A549 (cell line): Measurements from ENCODE around the gene MGAT5. TPM values are rescaled to one million over a fixed set of nuclear protein-coding genes. Genes with fewer than 3 reads are reported as not detected.

Experiments used
- ATAC-seq, 2 experiments: fragments of 200-7000 bp in 1 of 2; fragments of >200 bp in 1 of 2; cut with Nextera tagmentation in 1 of 2; cut with Tn5 transposase in 1 of 2; 3 replicates each; pipeline versions ENCODE4 v1.8.0 to v1.9.1; 2018 to 2020; ENCODE audit warnings: mild to moderate bottlenecking in 1 of 2, moderate library complexity in 1 of 2
- CTCF ChIA-PET: fragments of 300-600 bp; sonication (Branson Sonifier 250); formaldehyde crosslinking; extraction: SDS; loops from one replicate; lab custom pipeline; 2021; ENCODE audit warnings: antibody characterized with exemption, inconsistent platforms; lab: Yijun Ruan, JAX
- POLR2A ChIA-PET: fragments of 350-600 bp; formaldehyde crosslinking; extraction: SDS; loops from one replicate; lab custom pipeline; 2021; ENCODE audit warnings: antibody characterized with exemption, inconsistent platforms; lab: Yijun Ruan, JAX
- DNase-seq, 2 experiments: peaks; one replicate each; pipeline versions ENCODE4 v3.0.0 to v3.0.0-alpha.2; 2011 to 2016; ENCODE audit warnings: low read depth in 1 of 2, low spot score in 1 of 2
- FAIRE-seq: peaks from 2 replicates; lab custom pipeline; 2011; peaks lifted over from hg19 to GRCh38; lab: Jason Lieb, UNC
- H3K27ac ChIP-seq, 2 experiments: fragments of >200 bp; sonication (Bioruptor Twin); formaldehyde crosslinking; 3 replicates each; pipeline ENCODE4 v1.5.1; 2016 to 2017
- H3K4me1 ChIP-seq: fragments of >200 bp; sonication (Bioruptor Twin); formaldehyde crosslinking; 3 replicates; pipeline ENCODE4 v1.6.1; 2016
- H3K4me2 ChIP-seq: fragments of >200 bp; sonication (Bioruptor Twin); formaldehyde crosslinking; 3 replicates; pipeline ENCODE4 v1.6.1; 2016
- H3K4me3 ChIP-seq: fragments of >200 bp; sonication (Bioruptor Twin); formaldehyde crosslinking; 3 replicates; pipeline ENCODE4 v1.5.1; 2016
- H3K9me3 ChIP-seq: fragments of >200 bp; sonication (Bioruptor Twin); formaldehyde crosslinking; 3 replicates; pipeline ENCODE4 v1.6.1; 2016
- CBX8 ChIP-seq: fragments of 200-600 bp; sonication (generic); IDR thresholded peaks from 2 replicates; pipeline ENCODE4 v1.6.1; 2016
- EHF ChIP-seq: fragments of 250-450 bp; sonication (Bioruptor Pico); IDR thresholded peaks from 2 replicates; pipeline ENCODE4 v1.5.0; 2020; ENCODE audit warnings: mild to moderate bottlenecking
- EP300 ChIP-seq, 2 experiments: fragments of >200 bp; sonication (Bioruptor Twin); formaldehyde crosslinking; IDR thresholded peaks; 2 replicates in 1 of 2; 3 replicates in 1 of 2; pipeline ENCODE4 v1.6.1; 2016 to 2017
- ESRRA ChIP-seq: fragments of 150-350 bp; IDR thresholded peaks from 2 replicates; pipeline ENCODE4 v1.6.1; 2014; ENCODE audit warnings: mild to moderate bottlenecking, low read length, borderline replicate concordance
- FOSB ChIP-seq: fragments of 250-450 bp; sonication (Bioruptor Pico); IDR thresholded peaks from 2 replicates; pipeline ENCODE4 v1.5.0; 2020; ENCODE audit warnings: mild to moderate bottlenecking, moderate library complexity
- FOSL2 ChIP-seq, 2 experiments: fragments of 450-650 bp in 1 of 2; fragments of >200 bp in 1 of 2; sonication (Bioruptor Twin) in 1 of 2; formaldehyde crosslinking; IDR thresholded peaks; 2 replicates each; pipeline versions ENCODE4 v1.5.0 to v1.6.1; 2016 to 2020; ENCODE audit warnings: mild to moderate bottlenecking in 1 of 2, moderate library complexity in 1 of 2
- FOXS1 ChIP-seq: fragments of 250-450 bp; sonication (Bioruptor Pico); IDR thresholded peaks from 2 replicates; pipeline ENCODE4 v1.5.0; 2020; ENCODE audit warnings: mild to moderate bottlenecking, moderate library complexity
- HOXB13 ChIP-seq: fragments of 250-450 bp; sonication (Bioruptor Pico); IDR thresholded peaks from 2 replicates; pipeline ENCODE4 v1.5.0; 2020; ENCODE audit warnings: low read depth, mild to moderate bottlenecking, moderate library complexity
- JUNB ChIP-seq: fragments of >200 bp; sonication (Bioruptor Twin); formaldehyde crosslinking; IDR thresholded peaks from 2 replicates; pipeline ENCODE4 v1.6.1; 2016
- KDM5A ChIP-seq: fragments of 200-600 bp; sonication (generic); IDR thresholded peaks from 2 replicates; pipeline ENCODE4 v1.6.1; 2016; ENCODE audit warnings: antibody characterized with exemption, mild to moderate bottlenecking
- MAZ ChIP-seq: fragments of 150-350 bp; IDR thresholded peaks from 2 replicates; pipeline ENCODE4 v1.6.1; 2014; ENCODE audit warnings: antibody characterized with exemption, low read depth, low read length, borderline replicate concordance
- NFE2L2 ChIP-seq: fragments of 150-350 bp; conservative IDR thresholded peaks from 2 replicates; pipeline ENCODE4 v1.6.1; 2014; ENCODE audit warnings: low read length
- RFX5 ChIP-seq: fragments of 450-650 bp; IDR thresholded peaks from 2 replicates; pipeline ENCODE4 v1.7.1; 2014; ENCODE audit warnings: antibody characterized with exemption, mild to moderate bottlenecking, moderate library complexity
- RNF2 ChIP-seq: fragments of 200-600 bp; sonication (generic); IDR thresholded peaks from 2 replicates; pipeline ENCODE4 v1.6.1; 2016; ENCODE audit warnings: low read depth, mild to moderate bottlenecking, antibody characterized with exemption, moderate library complexity, borderline replicate concordance
- ZSCAN20 ChIP-seq: fragments of 250-450 bp; sonication (Bioruptor Pico); IDR thresholded peaks from 2 replicates; pipeline ENCODE4 v1.8.0; 2022; ENCODE audit warnings: mild to moderate bottlenecking, moderate library complexity
- WGBS: methylation state at CpG from one replicate; pipeline ENCODE4 v1.1.6; 2017; ENCODE audit errors: missing lambda C conversion rate; 5-methylcytosine and 5-hydroxymethylcytosine counted together
- polyA plus RNA-seq, 4 experiments: library from polyadenylated mRNA; depleted of rRNA in 3 of 4; stranded (reverse); fragments of >200 nt; fragmentation: RNase III in 1 of 4; extraction: RNeasy Plus Mini Kit Qiagen cat#74134 plus additional on column Dnase treatment in 1 of 4; gene quantifications; 2 replicates in 3 of 4; 3 replicates in 1 of 4; pipeline ENCODE4 v1.2.3, GENCODE V29; 2011 to 2017
- TF ChIP-seq, protein P1 (sequence below): fragments of >200 bp; sonication (Bioruptor Twin); formaldehyde crosslinking; IDR thresholded peaks from 3 replicates; pipeline ENCODE4 v1.5.1; 2016
- TF ChIP-seq, protein P2 (sequence below): IDR thresholded peaks from 2 replicates; pipeline ENCODE4 v1.6.1; 2012
- TF ChIP-seq, protein P3 (sequence below): fragments of 150-350 bp; IDR thresholded peaks from 2 replicates; pipeline ENCODE4 v1.6.1; 2014; ENCODE audit warnings: low read depth, mild to moderate bottlenecking, low read length
- TF ChIP-seq, protein P4 (sequence below): IDR thresholded peaks from 2 replicates; pipeline ENCODE4 v1.6.1; 2012; ENCODE audit warnings: low read depth, borderline replicate concordance
- TF ChIP-seq, protein P5 (sequence below): fragments of 250-450 bp; sonication (Bioruptor Pico); IDR thresholded peaks from 2 replicates; pipeline ENCODE4 v1.5.0; 2020; ENCODE audit warnings: low read depth, mild to moderate bottlenecking, moderate library complexity

MGAT5 gene
- polyA plus RNA-seq, 2 of the 4 experiments (the other 2 are of a cell fraction), result 13.2 to 17.1 TPM

DNA sequence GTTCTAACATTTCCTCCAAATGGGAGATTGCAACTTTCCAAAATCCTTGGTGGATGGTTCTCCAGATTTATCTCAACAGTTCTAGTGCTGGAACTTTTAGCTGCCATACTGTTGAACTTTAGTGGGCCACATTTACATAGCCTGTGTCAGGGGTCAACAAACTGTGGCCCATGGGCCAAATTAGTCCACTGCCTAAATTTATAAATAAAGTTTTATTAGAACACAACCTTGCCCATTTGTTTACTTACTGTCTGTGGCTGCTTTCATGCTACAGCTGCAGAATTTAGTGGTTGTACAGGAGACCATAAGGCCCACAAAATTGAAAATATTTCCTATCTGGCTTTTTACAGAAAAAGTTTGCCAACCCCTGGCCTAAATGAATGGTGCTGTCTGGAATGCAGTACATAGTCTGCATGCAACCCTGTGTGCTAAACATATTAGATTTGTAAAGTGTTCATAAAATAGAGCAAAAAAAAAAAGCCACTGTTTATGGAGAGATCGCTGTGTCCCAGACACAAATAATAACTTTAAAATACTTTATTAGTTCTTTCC, 30.3 kb downstream of the MGAT5 start:
- WGBS, result 96% methylated on average over 1 of the region's 1 CpG
- H3K27ac ChIP-seq, result no peak overlapping the region

DNA sequence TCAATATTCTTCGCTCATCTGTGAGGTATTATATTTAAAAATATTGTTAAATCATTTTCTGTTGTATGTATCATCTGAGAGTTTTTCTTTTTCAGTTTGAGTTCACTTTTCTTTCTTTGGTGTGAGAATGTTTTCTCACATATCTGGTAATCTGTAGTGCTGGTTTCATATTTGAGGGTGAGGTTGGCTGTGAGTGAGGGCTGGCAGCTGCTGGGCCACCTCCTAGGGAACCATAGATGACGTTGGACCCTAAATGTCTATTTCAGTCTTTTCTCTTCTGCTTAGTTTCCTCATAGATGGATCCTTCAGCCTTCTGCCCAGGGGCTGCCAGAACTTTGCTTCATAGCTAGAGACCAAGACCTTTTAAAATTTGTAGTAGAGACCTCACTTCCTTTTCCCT, 33.5 kb downstream of the MGAT5 start:
- H3K4me1 ChIP-seq, result no peaks in the 10 kb centered on the region
- ChIA-PET POLR2A (no interaction called here), CTCF (no interaction called here)
- no peak overlapping the region for H3K4me2 ChIP-seq
- H3K27ac ChIP-seq, result no peak overlapping the region
- 90% methylated on average over 2 of the region's 2 CpGs for WGBS
- ATAC-seq (no peak), FAIRE-seq (no peak), DNase-seq (no peak)
- H3K9me3 ChIP-seq, result no peaks in the 10 kb centered on the region
- no peak overlapping the region for H3K4me3 ChIP-seq
- TF ChIP-seq, protein P1, sequence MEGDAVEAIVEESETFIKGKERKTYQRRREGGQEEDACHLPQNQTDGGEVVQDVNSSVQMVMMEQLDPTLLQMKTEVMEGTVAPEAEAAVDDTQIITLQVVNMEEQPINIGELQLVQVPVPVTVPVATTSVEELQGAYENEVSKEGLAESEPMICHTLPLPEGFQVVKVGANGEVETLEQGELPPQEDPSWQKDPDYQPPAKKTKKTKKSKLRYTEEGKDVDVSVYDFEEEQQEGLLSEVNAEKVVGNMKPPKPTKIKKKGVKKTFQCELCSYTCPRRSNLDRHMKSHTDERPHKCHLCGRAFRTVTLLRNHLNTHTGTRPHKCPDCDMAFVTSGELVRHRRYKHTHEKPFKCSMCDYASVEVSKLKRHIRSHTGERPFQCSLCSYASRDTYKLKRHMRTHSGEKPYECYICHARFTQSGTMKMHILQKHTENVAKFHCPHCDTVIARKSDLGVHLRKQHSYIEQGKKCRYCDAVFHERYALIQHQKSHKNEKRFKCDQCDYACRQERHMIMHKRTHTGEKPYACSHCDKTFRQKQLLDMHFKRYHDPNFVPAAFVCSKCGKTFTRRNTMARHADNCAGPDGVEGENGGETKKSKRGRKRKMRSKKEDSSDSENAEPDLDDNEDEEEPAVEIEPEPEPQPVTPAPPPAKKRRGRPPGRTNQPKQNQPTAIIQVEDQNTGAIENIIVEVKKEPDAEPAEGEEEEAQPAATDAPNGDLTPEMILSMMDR, result no peak
- TF ChIP-seq FOXS1 (CRISPR knock-in tag), result no peak
- TF ChIP-seq, protein P2, sequence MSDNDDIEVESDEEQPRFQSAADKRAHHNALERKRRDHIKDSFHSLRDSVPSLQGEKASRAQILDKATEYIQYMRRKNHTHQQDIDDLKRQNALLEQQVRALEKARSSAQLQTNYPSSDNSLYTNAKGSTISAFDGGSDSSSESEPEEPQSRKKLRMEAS, result no peak
- no peak for TF ChIP-seq KDM5A
- TF ChIP-seq, protein P3, sequence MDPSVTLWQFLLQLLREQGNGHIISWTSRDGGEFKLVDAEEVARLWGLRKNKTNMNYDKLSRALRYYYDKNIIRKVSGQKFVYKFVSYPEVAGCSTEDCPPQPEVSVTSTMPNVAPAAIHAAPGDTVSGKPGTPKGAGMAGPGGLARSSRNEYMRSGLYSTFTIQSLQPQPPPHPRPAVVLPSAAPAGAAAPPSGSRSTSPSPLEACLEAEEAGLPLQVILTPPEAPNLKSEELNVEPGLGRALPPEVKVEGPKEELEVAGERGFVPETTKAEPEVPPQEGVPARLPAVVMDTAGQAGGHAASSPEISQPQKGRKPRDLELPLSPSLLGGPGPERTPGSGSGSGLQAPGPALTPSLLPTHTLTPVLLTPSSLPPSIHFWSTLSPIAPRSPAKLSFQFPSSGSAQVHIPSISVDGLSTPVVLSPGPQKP, result no peak
- TF ChIP-seq FOSB (CRISPR knock-in tag), result no peak
- no peak for TF ChIP-seq MAZ
- TF ChIP-seq, protein P4, sequence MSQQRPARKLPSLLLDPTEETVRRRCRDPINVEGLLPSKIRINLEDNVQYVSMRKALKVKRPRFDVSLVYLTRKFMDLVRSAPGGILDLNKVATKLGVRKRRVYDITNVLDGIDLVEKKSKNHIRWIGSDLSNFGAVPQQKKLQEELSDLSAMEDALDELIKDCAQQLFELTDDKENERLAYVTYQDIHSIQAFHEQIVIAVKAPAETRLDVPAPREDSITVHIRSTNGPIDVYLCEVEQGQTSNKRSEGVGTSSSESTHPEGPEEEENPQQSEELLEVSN, result no peak
- no peak for TF ChIP-seq RNF2
- TF ChIP-seq, all 56 proteins: peak for 0

More for the DNA sequence above, 30.3 kb downstream of the MGAT5 start:
- H3K4me2 ChIP-seq, result no peak overlapping the region
- ChIA-PET POLR2A (no interaction called here), CTCF (interaction anchor here (0.6 to 1.4 kb wide), 2 partner anchors 189 to 198 kb away, joined by 3 read pairs; no protein-coding TSS in a partner anchor)
- FAIRE-seq (no peak), DNase-seq (no peak), ATAC-seq (no peak)
- H3K9me3 ChIP-seq, result no peaks in the 10 kb centered on the region
- no peaks in the 10 kb centered on the region for H3K4me1 ChIP-seq
- TF ChIP-seq ESRRA, result no peak
- TF ChIP-seq FOSB (CRISPR knock-in tag), result no peak
- no peak for TF ChIP-seq MAZ
- no peak for TF ChIP-seq HOXB13 (CRISPR knock-in tag)
- TF ChIP-seq FOSL2 (IDR thresholded peaks at IDR 0.05), result no peak
- TF ChIP-seq FOSL2 (CRISPR knock-in tag; IDR thresholded peaks at IDR 0.05), result no peak
- TF ChIP-seq, protein P5, sequence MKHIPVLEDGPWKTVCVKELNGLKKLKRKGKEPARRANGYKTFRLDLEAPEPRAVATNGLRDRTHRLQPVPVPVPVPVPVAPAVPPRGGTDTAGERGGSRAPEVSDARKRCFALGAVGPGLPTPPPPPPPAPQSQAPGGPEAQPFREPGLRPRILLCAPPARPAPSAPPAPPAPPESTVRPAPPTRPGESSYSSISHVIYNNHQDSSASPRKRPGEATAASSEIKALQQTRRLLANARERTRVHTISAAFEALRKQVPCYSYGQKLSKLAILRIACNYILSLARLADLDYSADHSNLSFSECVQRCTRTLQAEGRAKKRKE (CRISPR knock-in tag), result no peak
- no peak for TF ChIP-seq EHF
- TF ChIP-seq EP300 (IDR thresholded peaks at IDR 0.05), result no peak
- no peak for TF ChIP-seq ZSCAN20 (CRISPR knock-in tag)
- TF ChIP-seq CBX8, result no peak
- no peak for TF ChIP-seq JUNB
- no peak for TF ChIP-seq RFX5
- no peak for TF ChIP-seq NFE2L2
- TF ChIP-seq, protein P1, result no peak
- TF ChIP-seq, all 56 proteins: peak for 0
- no peak overlapping the region for H3K4me3 ChIP-seq
